ENCODE measurements around the gene SYP. TPM values are rescaled to one million over a fixed set of nuclear protein-coding genes. Genes with fewer than 3 reads are reported as not detected.

SYP gene
- total RNA-seq, 2 experiments from 2014 or later: 0.79 to 2.9 TPM

DNA sequence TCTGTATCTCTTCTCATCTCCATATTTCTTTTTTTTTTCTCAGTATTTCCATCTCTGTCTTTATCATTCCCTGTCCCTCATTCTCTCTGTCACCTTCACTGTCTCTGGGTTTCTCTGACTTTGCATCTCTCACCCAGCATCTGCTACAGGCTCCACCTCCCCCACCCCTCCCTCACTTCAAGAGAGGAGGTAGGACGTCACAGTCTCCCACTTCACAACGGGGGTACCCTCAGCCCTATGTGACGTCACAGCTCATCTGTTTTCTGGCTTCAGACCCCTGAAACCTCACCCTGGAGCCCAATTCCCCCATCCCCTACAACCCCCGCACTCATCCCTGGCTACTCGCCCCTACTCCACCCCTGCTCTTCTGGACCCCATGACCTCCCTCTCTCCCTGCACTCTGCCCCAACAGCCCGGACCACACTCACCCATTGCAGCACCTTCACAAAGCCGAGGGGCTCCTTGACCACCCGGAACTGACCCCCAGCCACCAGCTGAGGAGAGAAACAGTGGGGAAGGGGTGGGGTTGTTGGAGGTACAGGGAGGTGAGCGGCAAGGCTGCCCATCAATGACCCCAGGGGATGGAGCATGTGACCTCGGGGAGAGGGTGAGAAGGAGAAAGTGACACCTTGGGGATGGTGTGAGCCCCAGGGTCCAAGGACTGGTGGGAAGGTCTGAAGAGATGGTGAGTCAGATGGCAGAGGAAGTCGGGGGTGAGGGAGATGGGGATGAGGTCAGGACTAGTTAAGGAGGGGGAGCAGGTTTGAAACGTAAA, 1.3 kb downstream of the SYP start:
- no peak overlapping the region for H2AFZ ChIP-seq (ENCODE audit: low read length)
- TF ChIP-seq CTCF (conservative IDR thresholded peaks at IDR 0.05; ENCODE audit: low read length) (no peak), EZH2phosphoT487 (IDR thresholded peaks at IDR 0.05; ENCODE audit: borderline replicate concordance, low read depth, low read length) (no peak)
- intact Hi-C loops (cut with micrococcal nuclease; ENCODE audit: unreplicated experiment): no loop called here
- DNase-seq (ENCODE audit: low spot score): no peak
- no peaks in the 10 kb centered on the region for H3K36me3 ChIP-seq (ENCODE audit: insufficient read depth, low read length)
- ChIA-PET POLR2A (interaction anchor here (0.5 kb wide), 1 partner anchor 655 kb away, joined by 5 read pairs; no protein-coding TSS in a partner anchor), CTCF (ENCODE audit: unreplicated experiment) (no interaction called here)
- H3K9me2 ChIP-seq (ENCODE audit: insufficient read depth, low read length): no peaks in the 10 kb centered on the region
- no peaks in the 10 kb centered on the region for H3K79me2 ChIP-seq (ENCODE audit: insufficient read depth, low read depth, low read length)
- H3K4me1 ChIP-seq (ENCODE audit: insufficient read depth, low read length, poor library complexity, severe bottlenecking): peaks cover 10% of the 10 kb centered on the region
- BruUV-seq (replicated peaks): no TSS peak
- H3K9me3 ChIP-seq (ENCODE audit: low read length): no peaks in the 10 kb centered on the region
- no peak overlapping the region for H3K4me3 ChIP-seq (ENCODE audit: low read depth, low read length, poor library complexity, severe bottlenecking)
- no peaks in the 10 kb centered on the region for H4K20me1 ChIP-seq (ENCODE audit: insufficient read depth, low read length)
- H3K4me2 ChIP-seq (ENCODE audit: low read length): peak overlapping the region; percentile 61; the same call in 1 of the 2 replicates
- no peak overlapping the region for H3K27ac ChIP-seq (ENCODE audit: low read depth, low read length, poor library complexity, severe bottlenecking)

- Histone ChIP-seq H3K4me2 (ENCODE audit: low read length) (no peak overlapping the region), H3K36me3 (ENCODE audit: insufficient read depth, low read length) (no peaks in the 10 kb centered on the region), H4K20me1 (ENCODE audit: insufficient read depth, low read length) (no peaks in the 10 kb centered on the region), H3K9me3 (ENCODE audit: low read length) (no peaks in the 10 kb centered on the region), H3K4me3 (ENCODE audit: low read depth, low read length, poor library complexity, severe bottlenecking) (no peak overlapping the region), H3K27ac (ENCODE audit: low read depth, low read length, poor library complexity, severe bottlenecking) (no peak overlapping the region), H3K4me1 (ENCODE audit: insufficient read depth, low read length, poor library complexity, severe bottlenecking) (peaks cover 14% of the 10 kb centered on the region), H2AFZ (ENCODE audit: low read length) (no peak overlapping the region), H3K79me2 (ENCODE audit: insufficient read depth, low read depth, low read length) (no peaks in the 10 kb centered on the region), H3K9me2 (ENCODE audit: insufficient read depth, low read length) (no peaks in the 10 kb centered on the region)
- POLR2A ChIA-PET: no interaction called here
- no TSS peak for BruUV-seq (replicated peaks)
- intact Hi-C loops (cut with micrococcal nuclease; ENCODE audit: unreplicated experiment): no loop called here
- no peak for DNase-seq (ENCODE audit: low spot score)
- TF ChIP-seq EZH2phosphoT487 (IDR thresholded peaks at IDR 0.05; ENCODE audit: borderline replicate concordance, low read depth, low read length) (no peak), CTCF (conservative IDR thresholded peaks at IDR 0.05; ENCODE audit: low read length) (no peak)
- CTCF ChIA-PET (ENCODE audit: unreplicated experiment): no interaction called here
These were observed 2.4 kb downstream of the SYP start for GRCh38 chrX:49197543-49198087.

- peaks cover 3% of the 10 kb centered on the region; the same call in 1 of the 2 replicates for H3K79me2 ChIP-seq (ENCODE audit: insufficient read depth, low read depth, low read length)
- no peaks in the 10 kb centered on the region for H4K20me1 ChIP-seq (ENCODE audit: insufficient read depth, low read length)
- TF ChIP-seq CTCF (conservative IDR thresholded peaks at IDR 0.05; ENCODE audit: low read length) (no peak), EZH2phosphoT487 (IDR thresholded peaks at IDR 0.05; ENCODE audit: borderline replicate concordance, low read depth, low read length) (no peak)
- BruUV-seq (replicated peaks): no TSS peak
- no peaks in the 10 kb centered on the region for H3K9me3 ChIP-seq (ENCODE audit: low read length)
- no peak overlapping the region for H3K27ac ChIP-seq (ENCODE audit: low read depth, low read length, poor library complexity, severe bottlenecking)
- POLR2A ChIA-PET: no interaction called here
- CTCF ChIA-PET (ENCODE audit: unreplicated experiment): no interaction called here
- H3K4me1 ChIP-seq (ENCODE audit: insufficient read depth, low read length, poor library complexity, severe bottlenecking): peaks cover 26% of the 10 kb centered on the region
- no peak overlapping the region for H3K4me3 ChIP-seq (ENCODE audit: low read depth, low read length, poor library complexity, severe bottlenecking)
- H2AFZ ChIP-seq (ENCODE audit: low read length): no peak overlapping the region
- H3K9me2 ChIP-seq (ENCODE audit: insufficient read depth, low read length): no peaks in the 10 kb centered on the region
- no peaks in the 10 kb centered on the region for H3K36me3 ChIP-seq (ENCODE audit: insufficient read depth, low read length)
- no peak overlapping the region for H3K4me2 ChIP-seq (ENCODE audit: low read length)
- intact Hi-C loops (cut with micrococcal nuclease; ENCODE audit: unreplicated experiment): loop anchor here (5.0 kb wide), 1 partner anchor 74 kb away; the partner anchor contains the start of gene PPP1R3F
- DNase-seq (ENCODE audit: low spot score): no peak
These were observed 6.4 kb downstream of the SYP start for GRCh38 chrX:49193542-49193964.

Data from OCI-LY7 (cell line).